MM.1S (cell line): ENCODE measurements around the gene CCDC85C.

Experiments used
- DNase-seq: peaks from one replicate; pipeline ENCODE4 v3.0.0-alpha.2; 2015
- H2AFZ ChIP-seq: fragments of 300-600 bp; sonication (generic); 2 replicates; pipeline ENCODE4 v1.6.0; 2016; ENCODE audit warnings: antibody characterized with exemption, low read length
- H3F3A ChIP-seq: fragments of 300-600 bp; sonication (generic); 2 replicates; pipeline ENCODE4 v1.6.1; 2016; ENCODE audit warnings: mild to moderate bottlenecking, antibody characterized with exemption, low read length, moderate library complexity, mixed read lengths; ENCODE audit not compliant: insufficient read depth
- H3K27ac ChIP-seq: fragments of 300-600 bp; sonication (generic); 2 replicates; pipeline ENCODE4 v1.5.1; 2016; ENCODE audit warnings: mild to moderate bottlenecking, low read length
- H3K27me3 ChIP-seq: fragments of 300-600 bp; sonication (generic); replicated peaks from 2 replicates; pipeline ENCODE4 v1.6.0; 2016; ENCODE audit warnings: low read length; ENCODE audit not compliant: insufficient read depth
- H3K36me3 ChIP-seq: fragments of 300-600 bp; sonication (generic); replicated peaks from 2 replicates; pipeline ENCODE4 v1.6.1; 2016; ENCODE audit warnings: mild to moderate bottlenecking, low read length, mixed read lengths; ENCODE audit not compliant: insufficient read depth
- H3K4me1 ChIP-seq: fragments of 300-600 bp; sonication (generic); 2 replicates; pipeline ENCODE4 v1.6.1; 2016; ENCODE audit warnings: low read length, mixed read lengths
- H3K4me2 ChIP-seq: fragments of 300-600 bp; sonication (generic); 2 replicates; pipeline ENCODE4 v1.6.0; 2016; ENCODE audit warnings: low read depth, low read length
- H3K4me3 ChIP-seq: fragments of 300-600 bp; sonication (generic); 2 replicates; pipeline ENCODE4 v1.5.1; 2016; ENCODE audit warnings: low read length, mixed read lengths
- H3K79me2 ChIP-seq: fragments of 300-600 bp; sonication (generic); 2 replicates; pipeline ENCODE4 v1.6.1; 2016; ENCODE audit warnings: mixed run types, low read length, mixed read lengths
- H3K9ac ChIP-seq: fragments of 300-600 bp; sonication (generic); 2 replicates; pipeline ENCODE4 v1.6.1; 2016; ENCODE audit warnings: low read length, mixed read lengths
- H3K9me2 ChIP-seq: fragments of 300-600 bp; sonication (generic); replicated peaks from 2 replicates; pipeline ENCODE4 v1.6.1; 2016; ENCODE audit warnings: mild to moderate bottlenecking, low read length, mixed read lengths; ENCODE audit not compliant: insufficient read depth
- H3K9me3 ChIP-seq: fragments of 300-600 bp; sonication (generic); replicated peaks from 2 replicates; pipeline ENCODE4 v1.6.1; 2016; ENCODE audit warnings: mild to moderate bottlenecking, low read length, mixed read lengths; ENCODE audit not compliant: insufficient read depth
- H4K20me1 ChIP-seq: fragments of 300-600 bp; sonication (generic); 2 replicates; pipeline ENCODE4 v1.6.1; 2016; ENCODE audit warnings: mild to moderate bottlenecking, low read length, moderate library complexity, mixed read lengths; ENCODE audit not compliant: insufficient read depth
- EZH2 ChIP-seq: fragments of 300-600 bp; sonication (generic); optimal IDR thresholded peaks from 2 replicates; pipeline ENCODE3; 2017; ENCODE audit warnings: low read depth, mild to moderate bottlenecking, antibody characterized with exemption, low read length, mixed read lengths
- EZH2phosphoT487 ChIP-seq: fragments of 300-600 bp; sonication (generic); IDR thresholded peaks from 2 replicates; pipeline ENCODE4 v1.6.1; 2018; ENCODE audit warnings: antibody characterized with exemption, low read length
- TF ChIP-seq, protein P1 (sequence below): fragments of 300-600 bp; sonication (generic); IDR thresholded peaks from 2 replicates; pipeline ENCODE4 v1.5.1; 2016; ENCODE audit warnings: antibody characterized with exemption, low read length, mixed read lengths

CCDC85C gene

GRCh38 chr14:99540196-99541032 lies 63.6 kb downstream of the CCDC85C start:
- Histone ChIP-seq H3F3A (no peaks in the 10 kb centered on the region), H3K9ac (no peak overlapping the region), H3K27ac (no peak overlapping the region), H3K9me2 (no peaks in the 10 kb centered on the region), H3K4me3 (no peak overlapping the region), H2AFZ (no peak overlapping the region), H4K20me1 (no peaks in the 10 kb centered on the region), H3K9me3 (no peaks in the 10 kb centered on the region), H3K4me2 (no peak overlapping the region), H3K27me3 (no peaks in the 10 kb centered on the region), H3K79me2 (no peaks in the 10 kb centered on the region), H3K36me3 (no peaks in the 10 kb centered on the region), H3K4me1 (no peaks in the 10 kb centered on the region)
- TF ChIP-seq EZH2phosphoT487 (no peak), EZH2 (no peak)
- TF ChIP-seq, protein P1, sequence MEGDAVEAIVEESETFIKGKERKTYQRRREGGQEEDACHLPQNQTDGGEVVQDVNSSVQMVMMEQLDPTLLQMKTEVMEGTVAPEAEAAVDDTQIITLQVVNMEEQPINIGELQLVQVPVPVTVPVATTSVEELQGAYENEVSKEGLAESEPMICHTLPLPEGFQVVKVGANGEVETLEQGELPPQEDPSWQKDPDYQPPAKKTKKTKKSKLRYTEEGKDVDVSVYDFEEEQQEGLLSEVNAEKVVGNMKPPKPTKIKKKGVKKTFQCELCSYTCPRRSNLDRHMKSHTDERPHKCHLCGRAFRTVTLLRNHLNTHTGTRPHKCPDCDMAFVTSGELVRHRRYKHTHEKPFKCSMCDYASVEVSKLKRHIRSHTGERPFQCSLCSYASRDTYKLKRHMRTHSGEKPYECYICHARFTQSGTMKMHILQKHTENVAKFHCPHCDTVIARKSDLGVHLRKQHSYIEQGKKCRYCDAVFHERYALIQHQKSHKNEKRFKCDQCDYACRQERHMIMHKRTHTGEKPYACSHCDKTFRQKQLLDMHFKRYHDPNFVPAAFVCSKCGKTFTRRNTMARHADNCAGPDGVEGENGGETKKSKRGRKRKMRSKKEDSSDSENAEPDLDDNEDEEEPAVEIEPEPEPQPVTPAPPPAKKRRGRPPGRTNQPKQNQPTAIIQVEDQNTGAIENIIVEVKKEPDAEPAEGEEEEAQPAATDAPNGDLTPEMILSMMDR: no peak
- no peak for DNase-seq

- H3K9me2 ChIP-seq: no peaks in the 10 kb centered on the region
- H3F3A ChIP-seq: no peaks in the 10 kb centered on the region
- no peak overlapping the region for H3K4me3 ChIP-seq
- H3K9ac ChIP-seq: no peak overlapping the region
- no peak for TF ChIP-seq EZH2phosphoT487
- TF ChIP-seq, protein P1: no peak
- no peak for TF ChIP-seq EZH2
- no peaks in the 10 kb centered on the region for H3K27me3 ChIP-seq
- no peaks in the 10 kb centered on the region for H3K79me2 ChIP-seq
- H3K36me3 ChIP-seq: no peaks in the 10 kb centered on the region
- H3K4me1 ChIP-seq: no peaks in the 10 kb centered on the region
- DNase-seq: no peak
- no peak overlapping the region for H3K4me2 ChIP-seq
- no peak overlapping the region for H2AFZ ChIP-seq
- no peak overlapping the region for H3K27ac ChIP-seq
- H3K9me3 ChIP-seq: no peaks in the 10 kb centered on the region
- no peaks in the 10 kb centered on the region for H4K20me1 ChIP-seq
Measured at GRCh38 chr14:99539491-99539890, 64.5 kb downstream of the CCDC85C start.

- Histone ChIP-seq H3K36me3 (no peaks in the 10 kb centered on the region), H3F3A (no peaks in the 10 kb centered on the region), H4K20me1 (no peaks in the 10 kb centered on the region), H3K27me3 (no peaks in the 10 kb centered on the region), H3K9me2 (no peaks in the 10 kb centered on the region), H3K4me2 (no peak overlapping the region), H3K9ac (no peak overlapping the region), H3K4me3 (no peak overlapping the region), H3K4me1 (no peaks in the 10 kb centered on the region), H3K27ac (no peak overlapping the region), H3K79me2 (no peaks in the 10 kb centered on the region), H2AFZ (no peak overlapping the region), H3K9me3 (no peaks in the 10 kb centered on the region)
- TF ChIP-seq EZH2: no peak
- TF ChIP-seq, protein P1: no peak
- no peak for TF ChIP-seq EZH2phosphoT487
- DNase-seq: no peak
Measured at GRCh38 chr14:99538733-99539132, 65.3 kb downstream of the CCDC85C start.
